H1 (cell line): Measurements from ENCODE around the gene GP5. TPM values are rescaled to one million over a fixed set of nuclear protein-coding genes. Genes with fewer than 3 reads are reported as not detected.

Experiments
- CBX8 ChIP-seq: fragments of 300-800, 300-1000 bp; sonication (generic); IDR thresholded peaks from 2 replicates; pipeline ENCODE4 v1.7.1; 2016; ENCODE audit warnings: low read depth, low read length, borderline replicate concordance
- SP1 ChIP-seq: IDR thresholded peaks from 2 replicates; pipeline ENCODE4 v1.6.1; 2011; ENCODE audit warnings: low read depth, low read length
- TEAD4 ChIP-seq: IDR thresholded peaks from 2 replicates; pipeline ENCODE4 v1.6.1; 2012; ENCODE audit warnings: low read depth, low read length, inconsistent platforms, mixed read lengths
- polyA plus RNA-seq, 7 experiments: library from polyadenylated mRNA; depleted of rRNA in 3 of 7; stranded (reverse) in 5 of 7; unstranded in 2 of 7; fragments of >200 nt in 5 of 7; fragments of 200-250 nt in 2 of 7; gene quantifications; 1 replicate in 5 of 7; 2 replicates in 1 of 7; 4 replicates in 1 of 7; pipeline versions ENCODE4 v1.2.1 to v1.2.3, GENCODE V29; 2011 to 2013; ENCODE audit warnings: missing spikeins in 2 of 7, mixed read lengths in 2 of 7
- total RNA-seq: library from RNA; stranded (reverse); fragmentation: NEBNext Ultra II Directional; extraction: Animal tissue kit (Norgen Biotek cat#: 25700); gene quantifications from 2 replicates; pipeline ENCODE4 v1.2.1, GENCODE V29; 2021

GP5 gene
- total and polyA plus RNA-seq, 2 of the 8 experiments (the other 6 are each of a cell fraction or from before 2014, with no cell fraction given): 0.13 to 0.14 TPM

DNA sequence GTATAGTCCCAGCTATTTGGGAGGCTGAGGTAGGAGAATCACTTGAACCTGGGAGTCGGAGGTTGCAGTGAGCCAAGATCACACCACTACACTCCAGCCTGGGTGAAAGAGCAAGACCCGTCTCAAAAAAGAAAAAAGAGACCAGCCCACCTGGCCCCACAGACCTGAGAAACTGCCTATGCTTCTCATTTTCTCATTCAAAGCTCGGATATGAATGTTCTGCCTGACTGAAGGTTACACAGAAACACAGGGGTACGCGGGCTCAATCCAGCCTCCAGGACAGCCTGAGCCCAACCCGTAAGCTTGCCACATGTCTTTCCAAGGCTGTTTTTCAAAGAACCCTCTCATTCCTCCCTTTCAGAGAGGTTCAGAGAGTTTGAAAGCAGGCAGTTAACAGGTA lies 19.8 kb downstream of the GP5 start (continued):
- no peak for TF ChIP-seq CBX8
- no peak for TF ChIP-seq TEAD4
- TF ChIP-seq SP1: no peak
